NCI-H1694 (cell line): ENCODE measurements around the gene JAK1.
"Not testable (repeated sequence)": the region's sequence is repeated elsewhere in the genome, so short reads cannot be mapped to it uniquely, and the experiment has no call there.

Source experiments
- DNase-seq: peaks from one replicate; lab custom pipeline; 2025; lab: John Stamatoyannopoulos, UW

Gene JAK1

DNA sequence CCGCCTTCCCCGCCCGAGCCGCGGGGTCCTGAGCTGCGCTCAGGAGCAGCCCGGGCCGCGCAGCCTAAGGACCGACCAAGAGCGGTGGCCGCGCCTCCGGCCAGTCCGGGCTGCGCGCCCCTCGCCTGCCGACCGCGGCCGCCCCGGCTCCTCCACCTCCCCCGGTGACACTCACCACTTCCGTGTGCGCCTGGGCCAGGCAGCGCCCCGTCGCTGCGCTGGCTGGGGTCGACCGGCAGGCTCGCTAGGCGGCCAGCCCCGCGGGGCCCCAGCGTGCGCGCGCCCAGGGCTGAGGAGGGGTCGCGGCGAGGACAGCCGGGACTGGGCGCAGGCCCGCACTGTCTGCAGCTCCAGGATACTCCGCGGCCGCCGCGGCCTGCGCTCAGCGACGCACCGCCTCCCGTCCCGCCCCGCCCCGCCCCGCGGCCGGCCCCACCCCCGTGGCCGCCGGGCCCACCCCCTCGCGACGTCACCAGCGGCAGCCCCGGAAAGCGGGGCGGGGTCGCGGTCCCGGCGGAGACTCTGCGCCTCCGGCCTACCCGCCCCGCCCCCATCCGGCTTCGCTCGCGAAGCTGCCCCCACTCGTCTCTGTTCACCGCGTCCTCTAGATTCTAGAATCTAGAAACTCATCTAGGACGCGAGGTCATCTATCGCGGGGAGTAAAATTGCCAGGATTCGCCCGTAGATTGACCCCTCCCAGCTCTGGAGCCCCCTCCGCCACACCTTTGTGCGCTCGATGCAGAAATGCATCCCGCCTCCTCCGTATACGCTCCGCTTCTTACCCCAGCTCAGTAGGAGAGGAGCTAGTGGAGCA lies at the start of gene JAK1:
JAK1 (minus strand) TSS at position 392 of the 814 bp plus-strand sequence. CDS start 80,285 bp downstream, outside the sequence.
- peak; percentile 56 for DNase-seq

GRCh38 chr1:65014321-65014720 lies 48.0 kb upstream of the JAK1 start:
- DNase-seq: no peak

GRCh38 chr1:65011983-65012382 lies 45.6 kb upstream of the JAK1 start:
- no peak for DNase-seq

DNA sequence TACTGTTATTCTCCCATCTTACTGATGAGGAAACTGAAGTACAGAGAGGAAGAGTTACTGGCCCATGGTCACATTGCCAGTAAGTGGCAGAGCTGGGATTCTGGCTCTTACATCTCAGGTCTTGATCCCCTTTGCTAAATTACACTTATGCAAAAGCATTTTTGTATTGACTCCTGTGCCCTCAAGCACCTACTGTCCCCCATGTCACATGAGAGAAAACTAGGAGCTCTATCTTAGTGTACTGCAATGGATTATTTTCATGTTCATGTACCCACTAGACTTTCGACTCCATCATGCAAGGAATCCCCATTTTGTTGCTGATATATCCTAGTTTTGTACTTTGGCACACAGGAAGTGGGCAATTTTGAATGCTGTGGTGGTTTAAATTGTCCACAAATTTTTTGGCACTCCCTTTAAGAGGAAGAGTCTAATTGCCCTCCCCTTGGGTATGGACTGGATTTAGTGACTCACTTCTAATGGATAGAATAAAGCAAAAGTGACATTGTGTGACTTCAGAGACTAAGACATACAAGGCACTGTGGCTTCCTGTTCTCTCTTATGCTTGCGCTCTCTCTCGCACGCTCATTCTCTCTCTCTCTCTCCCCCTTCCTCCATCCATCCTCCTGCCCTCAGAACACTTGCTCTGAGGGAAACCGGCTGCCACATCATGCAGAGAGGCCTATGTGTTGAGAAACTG lies 43.5 kb upstream of the JAK1 start:
- DNase-seq: no peak

- no peak for DNase-seq
These were observed 42.8 kb upstream of the JAK1 start for GRCh38 chr1:65009176-65009575.

GRCh38 chr1:65006806-65007205 lies 40.5 kb upstream of the JAK1 start:
- no peak for DNase-seq

DNA sequence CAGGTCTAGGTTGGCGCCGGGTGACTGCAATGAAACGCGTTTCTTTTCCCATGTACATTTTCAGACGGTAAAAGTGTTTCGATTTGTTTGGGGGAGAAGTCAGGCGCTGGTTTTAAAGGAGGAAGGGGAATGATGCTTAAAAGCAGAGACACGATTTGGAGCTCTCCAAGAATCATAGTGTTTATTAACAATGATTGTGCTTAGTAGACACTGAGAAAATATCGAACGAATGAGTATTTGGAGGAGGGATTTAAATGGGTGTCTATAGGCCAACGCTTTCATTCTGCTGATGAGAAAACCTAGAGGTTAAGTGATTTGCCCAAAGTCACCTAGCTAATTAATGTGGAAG lies 36.9 kb upstream of the JAK1 start:
- no peak for DNase-seq

DNA sequence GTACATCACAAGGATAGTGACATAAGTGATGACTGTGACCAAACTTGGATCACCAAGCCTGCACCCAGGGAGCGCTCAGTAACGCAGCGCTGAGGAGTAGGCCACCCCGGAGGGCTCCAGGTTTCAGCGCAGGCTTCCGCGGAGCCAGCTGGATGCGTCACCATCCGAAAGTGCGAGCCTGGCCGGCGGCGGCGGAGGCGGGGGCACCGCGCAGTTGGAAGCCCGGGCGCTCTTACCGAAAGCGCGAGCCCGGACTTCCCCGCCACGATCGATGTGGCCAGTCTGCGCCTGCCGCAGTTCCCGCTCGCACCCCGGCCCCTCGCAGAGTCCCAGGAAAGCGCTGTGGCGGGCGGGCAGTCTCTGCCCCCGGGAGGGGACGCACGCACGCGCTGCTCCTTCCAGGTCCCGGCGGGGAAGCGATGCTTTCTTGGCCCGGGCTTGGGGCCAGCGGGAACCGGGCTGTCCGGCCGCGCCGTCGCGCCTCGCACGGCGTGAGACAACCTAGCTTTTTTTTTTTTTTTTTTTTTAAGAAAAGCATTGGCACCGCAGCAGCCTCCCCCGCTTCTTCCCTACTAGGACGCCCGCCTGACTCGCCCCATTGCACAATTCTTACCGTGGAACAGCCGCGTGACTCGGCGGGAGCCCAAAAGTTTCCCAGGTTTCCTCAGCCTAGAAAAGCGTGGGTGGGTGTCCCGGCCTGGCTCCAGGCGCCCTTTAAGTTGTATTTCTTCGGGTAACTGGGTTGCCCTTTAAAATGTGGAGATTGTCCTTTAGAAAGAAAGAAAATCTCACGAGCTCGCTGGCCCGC lies 36.4 kb upstream of the JAK1 start:
- no peak for DNase-seq

- no peak for DNase-seq
These were observed 35.8 kb upstream of the JAK1 start for GRCh38 chr1:65002156-65002507.

DNA sequence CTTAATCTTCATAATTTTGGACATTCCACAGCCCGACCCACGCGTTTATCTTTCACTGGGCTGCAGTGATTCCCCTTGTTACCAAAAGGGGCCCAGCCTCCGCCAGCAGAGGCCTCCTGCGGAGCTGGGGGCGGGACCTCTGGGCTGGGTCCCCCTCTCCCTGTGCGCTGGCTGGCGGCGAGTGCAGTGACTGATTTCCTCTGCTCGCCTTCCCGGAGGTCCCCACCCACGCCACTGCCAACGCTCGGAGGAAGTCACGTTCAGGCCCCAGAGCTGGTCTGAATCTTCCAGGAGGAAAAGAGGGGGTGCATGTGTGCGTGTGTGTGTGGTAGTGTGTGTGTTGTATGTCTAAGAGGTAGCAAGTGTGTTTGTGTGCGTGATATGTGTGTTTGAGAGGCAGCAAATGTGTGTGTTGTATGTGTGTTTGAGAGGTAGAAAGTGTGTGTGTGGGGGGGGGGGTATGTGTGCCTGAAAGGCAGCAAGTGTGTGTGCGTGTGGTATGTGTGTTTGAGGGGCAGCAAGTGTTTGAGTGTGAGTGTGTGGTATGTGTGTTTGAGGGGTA lies 35.0 kb upstream of the JAK1 start:
- DNase-seq: no peak

DNA sequence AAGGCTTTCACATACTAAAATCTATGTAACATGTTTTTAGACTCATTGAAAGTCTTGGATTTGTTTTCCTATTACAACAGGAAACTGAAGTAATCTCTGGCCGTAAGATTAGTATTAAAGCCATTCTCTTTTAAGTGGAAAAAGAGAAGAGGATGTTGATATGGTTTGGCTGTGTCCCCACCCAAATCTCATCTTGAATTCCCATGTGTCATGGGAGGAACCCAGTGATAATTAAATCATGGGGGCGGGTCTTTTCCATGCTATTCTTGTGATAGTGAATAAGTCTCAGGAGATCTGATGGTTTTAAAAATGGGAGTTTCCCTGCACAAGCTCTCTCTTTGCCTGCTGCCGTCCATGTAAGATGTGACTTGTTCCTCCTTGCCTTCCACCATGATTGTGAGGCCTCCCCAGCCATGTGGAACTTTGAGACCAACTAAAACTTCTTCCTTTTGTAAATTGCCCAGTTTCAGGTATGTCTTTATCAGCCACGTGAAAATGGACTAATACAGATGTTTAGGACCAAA lies 32.1 kb upstream of the JAK1 start:
- DNase-seq: not testable (repeated sequence)

DNA sequence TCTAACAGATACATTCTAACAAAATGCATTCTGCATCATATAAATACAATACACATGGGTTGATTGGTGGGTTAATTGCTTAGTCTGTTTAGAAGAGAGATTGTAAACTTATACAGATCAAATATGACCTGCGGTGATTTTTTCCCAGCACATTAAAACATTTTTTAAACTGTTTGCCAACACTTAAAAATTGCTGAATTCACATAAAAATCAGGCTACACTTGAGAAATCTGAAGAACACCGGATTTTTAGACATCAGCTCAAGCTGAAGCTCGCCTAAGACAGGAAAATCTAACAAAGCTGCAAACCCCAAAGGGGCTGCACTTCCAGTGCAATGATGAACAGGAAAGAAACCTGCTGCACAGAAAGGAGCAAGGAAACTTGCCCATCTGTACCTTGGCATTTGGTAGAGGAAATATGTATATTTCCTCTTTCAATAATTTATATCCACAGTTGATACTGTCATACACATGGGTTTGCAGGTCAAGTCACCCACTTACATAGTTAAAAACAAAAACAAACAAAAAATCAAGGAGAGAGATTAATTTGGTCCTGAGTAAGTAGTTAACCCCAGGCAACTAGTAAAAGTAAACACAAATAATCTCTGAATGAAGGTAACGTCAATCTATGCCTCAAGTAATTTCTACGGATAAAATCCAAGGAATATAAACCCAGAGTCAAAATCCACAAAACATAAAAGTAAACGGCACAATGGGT lies 30.4 kb upstream of the JAK1 start:
- DNase-seq: no peak

DNA sequence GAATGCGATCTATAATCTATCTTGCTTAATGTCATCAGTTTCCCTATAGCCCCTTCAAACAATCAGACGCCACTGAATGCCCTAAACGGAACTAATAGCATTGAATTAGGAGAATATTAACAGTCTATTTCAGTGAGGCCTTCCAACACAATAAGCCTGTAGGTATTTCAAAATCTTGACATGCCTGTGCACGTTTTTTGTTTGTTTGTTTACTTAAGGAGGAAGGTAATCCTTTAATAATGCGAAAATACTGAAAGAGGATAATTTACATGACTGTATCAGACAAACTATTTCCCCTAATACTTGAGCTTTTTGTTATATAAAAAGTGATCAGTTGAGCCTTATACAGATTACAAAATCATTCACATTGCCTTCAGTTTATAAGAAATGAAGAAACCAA lies 29.0 kb upstream of the JAK1 start:
- DNase-seq: no peak

DNA sequence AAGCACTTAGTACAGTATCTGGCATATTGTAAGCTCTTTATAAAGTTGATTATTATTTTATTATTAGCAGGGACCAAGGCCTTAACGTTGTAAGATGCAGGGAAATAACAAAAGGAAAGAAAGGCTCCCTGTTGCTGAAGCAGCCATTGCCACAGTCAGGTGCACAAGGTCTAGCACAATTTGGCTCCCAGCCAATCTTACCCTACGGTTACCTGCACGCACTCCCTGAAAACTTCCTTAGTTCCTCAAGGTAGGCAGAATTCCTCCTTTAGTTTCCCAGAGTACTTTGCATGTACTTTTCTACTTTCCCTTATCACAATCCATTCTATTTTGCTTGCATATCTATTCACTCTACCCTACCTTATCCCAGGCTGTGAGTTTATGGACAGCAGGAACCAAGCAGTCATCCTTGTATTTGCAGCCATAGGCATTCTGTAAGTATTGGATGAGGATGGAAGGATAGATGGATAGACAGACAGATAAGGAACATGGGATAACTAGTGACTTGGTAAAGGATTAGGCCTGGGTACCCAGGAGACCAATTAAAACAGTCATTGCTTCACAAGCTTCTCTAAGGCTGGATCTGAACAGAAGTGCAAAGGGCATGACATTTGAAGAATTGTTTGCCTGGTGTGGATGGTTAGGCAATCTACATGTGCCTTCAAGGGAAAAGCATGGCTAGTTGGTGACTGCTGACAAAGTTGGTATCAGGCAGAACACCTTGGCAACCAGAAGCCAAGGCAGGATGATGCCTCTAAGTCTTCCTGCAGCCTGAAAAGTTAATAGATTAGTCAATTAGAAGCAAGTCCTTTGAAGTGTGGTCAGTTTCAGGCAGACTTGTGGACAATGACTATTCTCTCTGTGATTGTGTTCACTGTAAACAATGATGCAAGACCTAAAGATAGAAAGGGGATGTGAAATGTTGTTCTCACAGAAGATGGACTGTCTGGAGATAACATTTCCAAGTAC lies 20.8 kb upstream of the JAK1 start:
- no peak for DNase-seq

DNA sequence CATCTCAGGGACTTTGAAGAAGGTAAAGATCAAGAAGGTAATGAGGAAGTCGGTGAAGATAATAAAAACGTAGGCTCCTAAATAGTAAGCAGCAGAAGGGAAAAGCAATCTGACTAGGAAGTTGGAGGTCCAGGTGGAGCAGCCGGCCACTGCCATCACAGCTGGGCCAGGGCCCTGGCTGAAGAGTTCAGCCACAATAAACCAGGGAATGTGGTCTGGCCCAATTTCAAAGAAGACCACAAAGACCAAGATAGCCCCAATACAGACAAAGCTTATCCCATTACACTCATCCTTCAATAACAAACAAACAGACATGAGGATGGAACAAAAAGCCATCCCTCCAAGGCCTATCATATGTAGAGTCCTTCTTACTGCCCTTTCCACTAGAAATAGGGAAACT lies 18.4 kb upstream of the JAK1 start:
- no peak for DNase-seq

DNA sequence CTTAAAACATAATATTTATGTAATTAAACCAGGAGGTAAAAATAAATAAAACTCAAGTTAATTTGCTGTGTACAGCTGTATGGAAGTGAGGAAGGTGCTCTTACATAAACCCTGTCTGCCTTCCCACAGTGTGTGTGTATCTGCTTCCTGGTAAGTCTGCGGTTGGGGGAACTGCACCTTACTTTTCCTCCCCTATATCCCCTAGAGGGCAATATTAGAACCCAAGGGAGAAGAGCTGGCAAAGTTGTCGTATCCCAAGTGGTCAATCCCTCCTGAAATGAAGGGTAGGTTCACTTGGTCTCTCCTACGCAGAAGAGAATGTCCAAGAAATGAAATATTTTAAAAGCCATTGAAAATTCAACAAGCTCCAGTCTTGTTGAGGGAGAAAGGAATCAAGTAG lies 17.8 kb upstream of the JAK1 start:
- no peak for DNase-seq

- no peak for DNase-seq
These were observed 16.8 kb upstream of the JAK1 start for GRCh38 chr1:64983110-64983509.

GRCh38 chr1:64981601-64982533 lies 15.5 kb upstream of the JAK1 start:
- DNase-seq: no peak
